Measurements from ENCODE around the gene CACNA1D.

CACNA1D gene

DNA sequence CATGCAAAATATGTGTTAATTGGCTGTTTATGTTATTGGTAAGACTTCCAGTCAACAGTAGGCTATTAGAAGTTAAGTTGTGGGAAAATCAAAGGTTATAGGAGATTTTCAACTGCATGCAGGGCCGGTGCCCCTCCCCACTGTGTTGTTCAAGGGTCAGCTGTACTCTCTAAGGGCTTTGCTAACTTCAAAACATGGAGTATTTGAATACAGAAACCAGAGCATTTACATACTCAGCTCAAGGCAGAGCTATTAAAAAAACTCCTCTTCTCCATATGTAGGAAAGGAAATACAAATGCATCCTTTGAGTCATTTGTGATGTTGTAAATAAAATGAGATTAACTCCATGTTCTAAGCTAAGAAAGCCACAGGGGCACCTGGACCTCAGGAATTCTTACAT, 368.7 kb downstream of the CACNA1D start:
- no peak for DNase-seq

Data from OCI-M1 (cell line).